ENCODE data around the gene SEMA3F. TPM values are rescaled to one million over a fixed set of nuclear protein-coding genes. Genes with fewer than 3 reads are reported as not detected.

Gene SEMA3F
- polyA plus RNA-seq, 1 experiment, result 14.7 TPM

- Histone ChIP-seq H3K27me3 (ENCODE audit: control insufficient read depth, insufficient read depth, low read length) (no peaks in the 10 kb centered on the region), H3K9me3 (ENCODE audit: control insufficient read depth, insufficient read depth, low read length) (no peaks in the 10 kb centered on the region; the same call in 1 of the 2 replicates), H3K27ac (ENCODE audit: low read depth, low read length) (no peak overlapping the region), H3K4me3 (ENCODE audit: low read depth, low read length) (no peak overlapping the region)
- ChIA-PET POLR2A (interaction anchor here (0.5 kb wide), 1 partner anchor 169 kb away, joined by 3 read pairs; no protein-coding TSS in a partner anchor), CTCF (no interaction called here)
- DNase-seq (ENCODE audit: low read depth, low spot score), result no peak
- TF ChIP-seq CTCF (IDR thresholded peaks at IDR 0.05; ENCODE audit: low read depth, low read length), result no peak
Observed at GRCh38 chr3:50177346-50177745, 22.2 kb downstream of the SEMA3F start.

- ChIA-PET CTCF (interaction anchor here (0.7 to 2.4 kb wide), 3 partner anchors 12 to 307 kb away, joined by 3 to 12 read pairs (median 4); no protein-coding TSS in a partner anchor), POLR2A (interaction anchor here (0.6 to 1.1 kb wide), 2 partner anchors 14 to 64 kb away, joined by 3 to 5 read pairs; no protein-coding TSS in a partner anchor)
- Histone ChIP-seq H3K4me3 (ENCODE audit: low read depth, low read length) (no peak overlapping the region), H3K27ac (ENCODE audit: low read depth, low read length) (no peak overlapping the region), H3K9me3 (ENCODE audit: control insufficient read depth, insufficient read depth, low read length) (no peaks in the 10 kb centered on the region; the same call in 1 of the 2 replicates), H3K27me3 (ENCODE audit: control insufficient read depth, insufficient read depth, low read length) (no peaks in the 10 kb centered on the region)
- TF ChIP-seq CTCF (IDR thresholded peaks at IDR 0.05; ENCODE audit: low read depth, low read length), result no peak
- DNase-seq (ENCODE audit: low read depth, low spot score), result no peak
Observed at GRCh38 chr3:50179710-50180109, 24.6 kb downstream of the SEMA3F start.

- no peak overlapping the region for H3K27ac ChIP-seq (ENCODE audit: low read depth, low read length)
- no peak overlapping the region for H3K4me3 ChIP-seq (ENCODE audit: low read depth, low read length)
- DNase-seq (ENCODE audit: low read depth, low spot score), result no peak
- no peak for TF ChIP-seq CTCF (IDR thresholded peaks at IDR 0.05; ENCODE audit: low read depth, low read length)
- no peaks in the 10 kb centered on the region; the same call in 1 of the 2 replicates for H3K9me3 ChIP-seq (ENCODE audit: control insufficient read depth, insufficient read depth, low read length)
- POLR2A ChIA-PET, result no interaction called here
- CTCF ChIA-PET, result interaction anchor here (0.8 to 1.2 kb wide), 2 partner anchors 10 to 60 kb away, joined by 3 to 4 read pairs; no protein-coding TSS in a partner anchor
- no peaks in the 10 kb centered on the region for H3K27me3 ChIP-seq (ENCODE audit: control insufficient read depth, insufficient read depth, low read length)
Observed at GRCh38 chr3:50181985-50182384, 26.9 kb downstream of the SEMA3F start.

- no peak overlapping the region for H3K4me3 ChIP-seq (ENCODE audit: low read depth, low read length)
- H3K27me3 ChIP-seq (ENCODE audit: control insufficient read depth, insufficient read depth, low read length), result no peaks in the 10 kb centered on the region
- ChIA-PET CTCF (interaction anchor here (1.2 kb wide), 2 partner anchors 10 to 61 kb away, joined by 4 read pairs; no protein-coding TSS in a partner anchor), POLR2A (no interaction called here)
- TF ChIP-seq CTCF (IDR thresholded peaks at IDR 0.05; ENCODE audit: low read depth, low read length), result no peak
- no peak for DNase-seq (ENCODE audit: low read depth, low spot score)
- no peaks in the 10 kb centered on the region; the same call in 1 of the 2 replicates for H3K9me3 ChIP-seq (ENCODE audit: control insufficient read depth, insufficient read depth, low read length)
- no peak overlapping the region for H3K27ac ChIP-seq (ENCODE audit: low read depth, low read length)
Observed at GRCh38 chr3:50182533-50183099, 27.5 kb downstream of the SEMA3F start.

GRCh38 chr3:50183755-50184154 is 28.6 kb downstream of the SEMA3F start:
- Histone ChIP-seq H3K4me3 (ENCODE audit: low read depth, low read length) (no peak overlapping the region), H3K27me3 (ENCODE audit: control insufficient read depth, insufficient read depth, low read length) (no peaks in the 10 kb centered on the region), H3K27ac (ENCODE audit: low read depth, low read length) (no peak overlapping the region), H3K9me3 (ENCODE audit: control insufficient read depth, insufficient read depth, low read length) (no peaks in the 10 kb centered on the region; the same call in 1 of the 2 replicates)
- CTCF ChIA-PET, result interaction anchor here (1.2 kb wide), 1 partner anchor 9 kb away, joined by 4 read pairs; no protein-coding TSS in a partner anchor
- TF ChIP-seq CTCF (IDR thresholded peaks at IDR 0.05; ENCODE audit: low read depth, low read length), result no peak
- no peak for DNase-seq (ENCODE audit: low read depth, low spot score)
- POLR2A ChIA-PET, result interaction anchor here (1.0 kb wide), 1 partner anchor 61 kb away, joined by 3 read pairs; no protein-coding TSS in a partner anchor

All from AG04450 (cell line).